GM19099 (cell line): Measurements from ENCODE around the gene IFT52.

ENCODE experiments used
- POLR2A ChIP-seq: IDR thresholded peaks from 3 replicates; pipeline ENCODE4 v1.6.1; 2011; ENCODE audit warnings: low read depth; ENCODE audit not compliant: insufficient read length; ENCODE audit errors: extremely low read depth

Gene IFT52

GRCh38 chr20:43563991-43564390 is 26.7 kb upstream of the IFT52 start:
- TF ChIP-seq POLR2A: no peak

GRCh38 chr20:43564455-43564854 is 26.3 kb upstream of the IFT52 start:
- no peak for TF ChIP-seq POLR2A

GRCh38 chr20:43564993-43565757 is 25.6 kb upstream of the IFT52 start:
- no peak for TF ChIP-seq POLR2A

DNA sequence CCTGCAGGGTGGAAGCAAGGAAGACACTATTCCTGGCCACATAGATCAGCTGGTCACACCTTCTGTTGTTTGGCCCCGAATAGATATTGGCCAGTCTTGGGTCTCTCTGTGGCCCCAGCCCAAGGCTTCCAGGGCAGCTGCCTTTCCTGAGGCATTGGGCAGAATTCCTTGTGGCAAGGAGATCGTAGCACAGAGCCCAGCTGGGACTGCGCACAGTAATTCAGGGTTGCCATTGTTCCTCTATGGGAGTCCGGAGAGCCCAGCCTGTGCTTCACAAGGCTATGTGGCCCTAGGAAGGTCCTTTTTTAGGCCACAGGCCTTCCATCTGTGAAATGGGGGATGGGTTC is 25.0 kb upstream of the IFT52 start:
- TF ChIP-seq POLR2A: no peak

- no peak for TF ChIP-seq POLR2A
Measured at GRCh38 chr20:43567477-43567876, 23.3 kb upstream of the IFT52 start.

- no peak for TF ChIP-seq POLR2A
Measured at GRCh38 chr20:43568706-43569105, 22.0 kb upstream of the IFT52 start.

- TF ChIP-seq POLR2A: no peak
Measured at GRCh38 chr20:43569282-43569681, 21.5 kb upstream of the IFT52 start.

- no peak for TF ChIP-seq POLR2A
Measured at GRCh38 chr20:43570496-43570895, 20.2 kb upstream of the IFT52 start.

DNA sequence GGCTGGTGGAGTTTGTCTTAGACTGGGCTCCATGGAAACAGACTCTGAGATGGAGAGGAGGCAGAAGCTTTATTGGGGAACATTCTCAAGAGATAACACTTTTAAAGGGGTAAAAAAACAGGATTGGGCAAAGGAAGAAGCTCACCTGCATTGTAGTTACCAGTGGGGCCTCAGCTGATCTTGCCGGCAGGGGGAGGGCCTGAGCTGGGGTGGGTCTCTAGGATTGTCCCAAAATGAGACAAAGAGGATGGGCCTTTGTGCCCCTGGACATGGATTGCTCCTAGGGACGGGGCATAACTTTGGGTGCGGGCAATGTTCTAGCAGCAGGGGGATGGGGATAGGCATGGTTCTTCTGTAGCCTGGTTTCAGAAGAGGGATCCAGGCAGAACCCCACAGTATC is 19.4 kb upstream of the IFT52 start:
- TF ChIP-seq POLR2A: no peak

DNA sequence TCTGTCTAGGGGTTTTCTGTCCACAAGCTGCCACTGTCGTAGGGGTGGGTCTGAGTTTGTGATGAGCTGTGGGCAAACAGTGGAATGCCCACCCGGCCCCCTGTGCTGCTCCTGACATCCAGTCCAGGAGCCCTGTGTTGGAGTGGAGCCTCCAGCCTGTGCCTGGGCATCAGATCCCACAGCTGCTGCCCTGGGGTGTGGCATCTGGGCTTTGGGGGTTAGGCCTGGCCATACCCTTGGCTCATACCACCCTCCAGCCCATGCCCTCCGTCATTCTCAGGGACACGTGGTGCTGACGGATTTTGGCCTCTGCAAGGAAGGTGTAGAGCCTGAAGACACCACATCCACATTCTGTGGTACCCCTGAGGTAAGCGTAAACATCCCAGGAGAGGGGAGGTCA is 19.0 kb upstream of the IFT52 start:
- no peak for TF ChIP-seq POLR2A

- no peak for TF ChIP-seq POLR2A
Measured at GRCh38 chr20:43572891-43573290, 17.8 kb upstream of the IFT52 start.

DNA sequence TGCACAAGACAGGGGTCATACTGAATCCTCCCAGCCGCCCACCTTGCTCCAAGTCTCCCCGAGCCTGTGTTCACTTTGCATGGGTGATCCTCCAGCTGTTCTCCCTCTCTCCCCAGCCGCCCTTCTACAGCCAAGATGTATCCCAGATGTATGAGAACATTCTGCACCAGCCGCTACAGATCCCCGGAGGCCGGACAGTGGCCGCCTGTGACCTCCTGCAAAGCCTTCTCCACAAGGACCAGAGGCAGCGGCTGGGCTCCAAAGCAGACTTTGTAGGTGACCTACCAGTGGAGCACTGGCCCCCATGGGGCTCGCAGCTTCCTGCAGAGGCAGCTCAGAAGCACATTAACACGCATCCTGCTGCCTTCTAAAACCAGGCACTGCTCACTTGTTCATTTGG is 14.6 kb upstream of the IFT52 start:
- no peak for TF ChIP-seq POLR2A

GRCh38 chr20:43579861-43580793 is 10.6 kb upstream of the IFT52 start:
- TF ChIP-seq POLR2A: no peak

DNA sequence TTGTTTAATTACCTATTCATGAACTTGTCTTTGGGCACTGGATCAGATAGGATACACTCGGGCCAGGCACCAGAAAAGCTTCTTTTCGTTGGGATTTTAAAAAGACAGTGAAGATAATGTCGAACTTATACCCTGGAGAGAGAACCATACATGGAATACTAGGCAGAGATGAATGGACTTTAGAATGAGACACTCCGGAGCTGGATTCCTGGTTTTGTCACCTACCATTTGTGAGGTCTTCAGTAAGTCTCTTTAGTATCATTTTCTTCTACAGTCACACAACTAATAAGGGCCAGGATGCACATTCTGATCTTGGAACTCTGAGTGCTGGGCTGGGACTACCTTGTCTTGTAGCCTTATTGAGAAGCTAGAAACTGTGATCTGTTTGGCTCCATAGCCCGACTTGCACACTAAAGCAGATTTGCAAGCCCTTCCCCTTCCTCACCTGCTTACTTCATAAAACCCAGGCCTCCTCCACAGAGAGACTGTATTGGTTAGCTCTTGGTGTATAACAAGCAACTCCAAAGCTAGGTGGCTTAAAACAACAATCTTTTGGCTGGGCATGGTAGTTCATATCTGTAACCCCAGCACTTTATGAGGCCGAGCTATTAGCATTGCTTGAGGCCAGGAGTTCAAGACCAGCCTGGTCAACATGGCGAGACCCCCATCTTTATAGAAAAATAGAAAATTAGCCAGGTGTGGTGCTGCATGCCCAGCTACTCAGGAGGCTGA is 7.4 kb upstream of the IFT52 start:
- no peak for TF ChIP-seq POLR2A

DNA sequence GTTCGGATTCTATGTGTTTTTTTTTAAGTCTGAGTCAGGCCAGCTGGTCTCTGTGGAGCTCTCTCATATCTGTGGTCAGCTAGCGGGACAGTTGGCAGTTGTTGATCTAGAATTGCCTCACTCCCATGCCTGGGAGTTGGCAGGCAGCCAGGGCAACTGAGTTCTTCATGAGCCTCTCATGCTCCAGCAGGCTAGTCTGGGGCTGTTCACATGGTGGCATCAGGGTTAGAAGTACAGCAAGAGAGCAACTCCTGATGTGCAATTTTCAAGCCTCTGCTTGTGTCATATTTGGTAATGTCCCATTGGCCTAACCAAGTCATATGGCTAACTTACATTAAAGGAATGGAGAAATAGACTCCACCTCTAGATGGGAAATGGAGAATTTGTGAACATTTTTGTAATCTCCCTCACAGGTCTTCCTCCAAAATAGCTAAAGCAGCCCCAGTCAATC is 6.7 kb upstream of the IFT52 start:
- TF ChIP-seq POLR2A: no peak
